Measurements from ENCODE around the gene NKAIN1.

DNA sequence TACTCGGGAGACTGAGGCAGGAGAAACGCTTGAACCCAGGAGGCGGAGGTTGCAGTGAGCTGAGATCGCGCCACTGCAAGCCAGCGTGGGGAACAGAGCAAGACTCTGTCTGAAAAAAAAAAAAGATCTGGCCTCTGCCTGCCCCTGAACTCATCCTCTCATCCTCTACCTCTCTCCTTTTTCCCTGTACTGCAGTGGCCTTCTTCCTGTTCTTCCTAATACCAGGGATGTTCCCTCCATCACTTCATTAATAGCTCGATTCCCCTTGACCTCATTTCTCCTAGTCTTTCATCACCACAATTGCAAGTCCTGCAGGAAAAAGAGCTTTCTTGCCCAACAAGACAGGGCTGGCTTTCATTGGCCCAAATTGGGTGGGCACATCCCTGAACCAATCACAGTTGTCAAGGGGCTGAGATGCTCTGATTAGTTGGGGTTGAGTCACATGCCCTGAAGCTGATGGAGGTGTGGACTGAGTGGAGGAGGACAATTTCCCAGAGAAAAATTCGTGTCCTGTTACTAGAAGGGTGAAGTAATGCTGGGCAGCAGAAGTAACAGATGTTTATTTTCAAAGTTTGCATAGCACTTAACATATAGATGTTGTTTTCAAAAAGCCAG is 87.4 kb downstream of the NKAIN1 start:
- TF ChIP-seq, protein P1, sequence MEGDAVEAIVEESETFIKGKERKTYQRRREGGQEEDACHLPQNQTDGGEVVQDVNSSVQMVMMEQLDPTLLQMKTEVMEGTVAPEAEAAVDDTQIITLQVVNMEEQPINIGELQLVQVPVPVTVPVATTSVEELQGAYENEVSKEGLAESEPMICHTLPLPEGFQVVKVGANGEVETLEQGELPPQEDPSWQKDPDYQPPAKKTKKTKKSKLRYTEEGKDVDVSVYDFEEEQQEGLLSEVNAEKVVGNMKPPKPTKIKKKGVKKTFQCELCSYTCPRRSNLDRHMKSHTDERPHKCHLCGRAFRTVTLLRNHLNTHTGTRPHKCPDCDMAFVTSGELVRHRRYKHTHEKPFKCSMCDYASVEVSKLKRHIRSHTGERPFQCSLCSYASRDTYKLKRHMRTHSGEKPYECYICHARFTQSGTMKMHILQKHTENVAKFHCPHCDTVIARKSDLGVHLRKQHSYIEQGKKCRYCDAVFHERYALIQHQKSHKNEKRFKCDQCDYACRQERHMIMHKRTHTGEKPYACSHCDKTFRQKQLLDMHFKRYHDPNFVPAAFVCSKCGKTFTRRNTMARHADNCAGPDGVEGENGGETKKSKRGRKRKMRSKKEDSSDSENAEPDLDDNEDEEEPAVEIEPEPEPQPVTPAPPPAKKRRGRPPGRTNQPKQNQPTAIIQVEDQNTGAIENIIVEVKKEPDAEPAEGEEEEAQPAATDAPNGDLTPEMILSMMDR (IDR thresholded peaks at IDR 0.05) = no peak
- no peak for TF ChIP-seq POLR2A (IDR thresholded peaks at IDR 0.05)
- no peak for TF ChIP-seq EP300 (IDR thresholded peaks at IDR 0.05)

Measured in ovary (tissue), 3 donors.